GM10248 (cell line): ENCODE results near the gene SIM2.
"Not testable (repeated sequence)": the region's sequence is repeated elsewhere in the genome, so short reads cannot be mapped to it uniquely, and the experiment has no call there.

Experiments
- CTCF ChIA-PET: fragments of 300-600 bp; sonication (Branson Sonifier 250); formaldehyde crosslinking; extraction: SDS; loops from one replicate; lab custom pipeline; 2021; ENCODE audit warnings: antibody characterized with exemption; lab: Yijun Ruan, JAX
- POLR2A ChIA-PET: fragments of 350-650 bp; sonication (Branson Sonifier 250); formaldehyde crosslinking; extraction: SDS; loops from one replicate; lab custom pipeline; 2020; ENCODE audit warnings: antibody characterized with exemption; lab: Yijun Ruan, JAX
- DNase-seq: peaks from one replicate; pipeline ENCODE4 v3.0.0; 2012; ENCODE audit errors: extremely low spot score
- CTCF ChIP-seq: IDR thresholded peaks from 2 replicates; pipeline ENCODE4 v1.5.1; 2012; ENCODE audit warnings: mild to moderate bottlenecking, low read depth; ENCODE audit errors: extremely low read depth, missing control alignments, control extremely low read depth

The SIM2 gene

GRCh38 chr21:36661511-36662309, 37.2 kb upstream of the SIM2 start:
- DNase-seq: no peak
- TF ChIP-seq CTCF: no peak
- ChIA-PET CTCF (no interaction called here), POLR2A (no interaction called here)

- no peak for DNase-seq
- CTCF ChIA-PET: interaction anchor here (1.1 to 1.8 kb wide), 3 partner anchors 15 to 264 kb away, joined by 3 to 4 read pairs (median 3); no protein-coding TSS in a partner anchor
- POLR2A ChIA-PET: no interaction called here
- TF ChIP-seq CTCF: no peak
Observed at GRCh38 chr21:36663033-36663855, 35.7 kb upstream of the SIM2 start.

GRCh38 chr21:36664662-36664990, 34.3 kb upstream of the SIM2 start:
- CTCF ChIA-PET: interaction anchor here (1.1 to 1.8 kb wide), 2 partner anchors 13 to 34 kb away, joined by 3 to 4 read pairs; no protein-coding TSS in a partner anchor
- TF ChIP-seq CTCF: no peak
- POLR2A ChIA-PET: no interaction called here
- no peak for DNase-seq

GRCh38 chr21:36665806-36666205, 33.1 kb upstream of the SIM2 start:
- ChIA-PET POLR2A (no interaction called here), CTCF (no interaction called here)
- DNase-seq: no peak
- no peak for TF ChIP-seq CTCF

- POLR2A ChIA-PET: no interaction called here
- no peak for TF ChIP-seq CTCF
- no peak for DNase-seq
- CTCF ChIA-PET: interaction anchor here (1.3 kb wide), 1 partner anchor 10 kb away, joined by 3 read pairs; no protein-coding TSS in a partner anchor
Observed at GRCh38 chr21:36668713-36669112, 30.2 kb upstream of the SIM2 start.

GRCh38 chr21:36671836-36672235, 27.1 kb upstream of the SIM2 start:
- ChIA-PET POLR2A (no interaction called here), CTCF (interaction anchor here (1.3 kb wide), 1 partner anchor 16 kb away, joined by 3 read pairs; no protein-coding TSS in a partner anchor)
- DNase-seq: no peak
- no peak for TF ChIP-seq CTCF

GRCh38 chr21:36672296-36672695, 26.6 kb upstream of the SIM2 start:
- POLR2A ChIA-PET, DNase-seq: not testable (repeated sequence)
- CTCF ChIA-PET: interaction anchor here (1.3 kb wide), 1 partner anchor 17 kb away, joined by 3 read pairs; no protein-coding TSS in a partner anchor
